HEK293T (cell line): Measurements from ENCODE around the gene TCOF1.

Experiments
- CTCF ChIA-PET: fragments of 350-600 bp; formaldehyde crosslinking; extraction: SDS; loops from one replicate; lab custom pipeline; 2021; ENCODE audit warnings: antibody characterized with exemption, inconsistent platforms; lab: Yijun Ruan, JAX
- POLR2A ChIA-PET: fragments of 350-600 bp; formaldehyde crosslinking; extraction: SDS; loops from one replicate; lab custom pipeline; 2020; ENCODE audit warnings: antibody characterized with exemption, inconsistent platforms; lab: Yijun Ruan, JAX
- DNase-seq: peaks from one replicate; pipeline ENCODE4 v3.0.0; 2012; ENCODE audit warnings: mixed read lengths; ENCODE audit errors: extremely low spot score
- ARNT ChIP-seq: fragments of 450-650 bp; IDR thresholded peaks from 2 replicates; pipeline ENCODE4 v1.6.1; 2017; ENCODE audit warnings: mild to moderate bottlenecking
- BHLHE40 ChIP-seq: fragments of 450-650 bp; IDR thresholded peaks from 2 replicates; pipeline ENCODE4 v1.6.1; 2016; ENCODE audit warnings: mild to moderate bottlenecking, moderate library complexity, borderline replicate concordance
- CTBP1 ChIP-seq: fragments of 450-650 bp; IDR thresholded peaks from 2 replicates; pipeline ENCODE4 v1.6.1; 2016; ENCODE audit warnings: borderline replicate concordance
- ELF4 ChIP-seq: fragments of 450-650 bp; IDR thresholded peaks from 2 replicates; pipeline ENCODE4 v1.6.1; 2017; ENCODE audit warnings: antibody characterized with exemption
- FOXA1 ChIP-seq: fragments of 450-650 bp; IDR thresholded peaks from 2 replicates; pipeline ENCODE4 v1.6.1; 2016; ENCODE audit warnings: mild to moderate bottlenecking
- FOXK2 ChIP-seq: fragments of 450-650 bp; IDR thresholded peaks from 2 replicates; pipeline ENCODE4 v1.6.1; 2016; ENCODE audit warnings: mild to moderate bottlenecking
- FOXM1 ChIP-seq: fragments of 450-650 bp; IDR thresholded peaks from 2 replicates; pipeline ENCODE4 v1.6.1; 2017; ENCODE audit warnings: mild to moderate bottlenecking, borderline replicate concordance
- HDGF ChIP-seq: fragments of 450-650 bp; IDR thresholded peaks from 2 replicates; pipeline ENCODE4 v1.6.1; 2017; ENCODE audit warnings: antibody characterized with exemption, borderline replicate concordance
- L3MBTL2 ChIP-seq: fragments of 450-650 bp; conservative IDR thresholded peaks from 2 replicates; pipeline ENCODE4 v1.6.1; 2016; ENCODE audit warnings: mild to moderate bottlenecking
- LEF1 ChIP-seq: fragments of 450-650 bp; IDR thresholded peaks from 2 replicates; pipeline ENCODE4 v1.6.1; 2017; ENCODE audit warnings: mild to moderate bottlenecking, borderline replicate concordance
- NFRKB ChIP-seq: fragments of 450-650 bp; IDR thresholded peaks from 2 replicates; pipeline ENCODE4 v1.6.1; 2016; ENCODE audit warnings: mild to moderate bottlenecking, moderate library complexity
- SP1 ChIP-seq: fragments of 450-650 bp; IDR thresholded peaks from 2 replicates; pipeline ENCODE4 v1.6.1; 2017
- SUZ12 ChIP-seq: fragments of 450-650 bp; IDR thresholded peaks from 2 replicates; pipeline ENCODE4 v1.6.1; 2016; ENCODE audit warnings: mild to moderate bottlenecking
- TARDBP ChIP-seq: fragments of 450-650 bp; IDR thresholded peaks from 2 replicates; pipeline ENCODE4 v1.6.1; 2016
- ZNF384 ChIP-seq: fragments of 450-650 bp; IDR thresholded peaks from 2 replicates; pipeline ENCODE4 v1.6.1; 2016
- TF ChIP-seq, protein P1 (sequence below): fragments of 450-650 bp; IDR thresholded peaks from 2 replicates; pipeline ENCODE4 v1.6.1; 2016

Gene TCOF1

DNA sequence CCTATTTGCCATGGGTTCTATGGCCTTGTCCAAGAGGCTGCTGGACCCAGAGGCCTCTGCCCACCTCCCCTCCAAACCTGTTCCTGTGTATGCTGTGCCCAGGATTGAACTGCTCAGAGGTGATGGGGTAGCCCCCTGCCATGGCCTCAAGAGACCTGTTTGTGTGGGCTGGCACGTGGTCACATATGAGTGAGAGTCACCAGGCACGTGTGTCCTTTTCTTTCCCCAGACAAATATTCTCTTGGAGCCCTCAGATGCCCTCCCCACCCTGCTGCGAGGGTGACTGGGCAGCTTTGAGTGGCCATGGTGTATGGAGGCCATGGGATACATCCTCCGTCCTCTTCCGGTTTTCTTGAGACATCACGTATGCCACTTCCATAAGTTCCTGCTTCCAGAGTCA is 10.9 kb upstream of the TCOF1 start:
- no peak for TF ChIP-seq FOXM1
- no peak for TF ChIP-seq CTBP1
- TF ChIP-seq ELF4: no peak
- TF ChIP-seq ZNF384: no peak
- no peak for TF ChIP-seq SP1
- no peak for TF ChIP-seq HDGF
- no peak for TF ChIP-seq L3MBTL2
- TF ChIP-seq, protein P1, sequence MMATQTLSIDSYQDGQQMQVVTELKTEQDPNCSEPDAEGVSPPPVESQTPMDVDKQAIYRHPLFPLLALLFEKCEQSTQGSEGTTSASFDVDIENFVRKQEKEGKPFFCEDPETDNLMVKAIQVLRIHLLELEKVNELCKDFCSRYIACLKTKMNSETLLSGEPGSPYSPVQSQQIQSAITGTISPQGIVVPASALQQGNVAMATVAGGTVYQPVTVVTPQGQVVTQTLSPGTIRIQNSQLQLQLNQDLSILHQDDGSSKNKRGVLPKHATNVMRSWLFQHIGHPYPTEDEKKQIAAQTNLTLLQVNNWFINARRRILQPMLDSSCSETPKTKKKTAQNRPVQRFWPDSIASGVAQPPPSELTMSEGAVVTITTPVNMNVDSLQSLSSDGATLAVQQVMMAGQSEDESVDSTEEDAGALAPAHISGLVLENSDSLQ: no peak
- TF ChIP-seq TARDBP: no peak
- no peak for TF ChIP-seq LEF1
- no peak for TF ChIP-seq SUZ12
- no peak for TF ChIP-seq FOXA1
- no peak for TF ChIP-seq NFRKB
- TF ChIP-seq BHLHE40: no peak
- no peak for TF ChIP-seq ARNT
- TF ChIP-seq FOXK2: no peak
- CTCF ChIA-PET: interaction anchor here (0.6 kb wide), 1 partner anchor 185 kb away, joined by 4 read pairs; no protein-coding TSS in a partner anchor
- POLR2A ChIA-PET: interaction anchor here (1.6 kb wide), 1 partner anchor 10 kb away, joined by 7 read pairs; no protein-coding TSS in a partner anchor
- no peak for DNase-seq

DNA sequence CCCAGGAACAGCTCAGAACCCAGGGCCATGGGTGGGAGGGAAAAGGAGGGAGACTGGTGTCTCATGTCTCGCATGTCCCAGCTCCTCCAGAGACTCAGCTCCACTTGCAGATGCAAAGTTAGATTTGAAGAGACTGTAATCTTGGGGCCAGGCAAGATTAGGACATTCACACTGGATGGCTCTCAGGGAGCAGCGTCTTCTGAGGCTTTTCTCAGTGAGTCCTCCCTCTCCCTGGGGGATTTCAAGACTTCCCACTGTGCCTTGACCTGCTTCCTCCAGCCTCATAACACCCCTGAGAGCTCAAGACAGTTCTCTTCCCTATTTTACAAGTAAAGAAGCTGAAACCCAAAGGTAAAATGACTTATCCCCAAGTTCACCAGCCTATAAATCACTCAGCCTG is 10.5 kb upstream of the TCOF1 start:
- ChIA-PET CTCF (interaction anchor here (0.6 kb wide), 1 partner anchor 185 kb away, joined by 4 read pairs; no protein-coding TSS in a partner anchor), POLR2A (interaction anchor here (1.6 kb wide), 1 partner anchor 10 kb away, joined by 7 read pairs; no protein-coding TSS in a partner anchor)
- TF ChIP-seq FOXM1 (no peak), CTBP1 (no peak), NFRKB (no peak), ZNF384 (no peak), FOXK2 (no peak), FOXA1 (no peak), BHLHE40 (no peak), L3MBTL2 (no peak)
- TF ChIP-seq, protein P1: no peak
- no peak for DNase-seq

DNA sequence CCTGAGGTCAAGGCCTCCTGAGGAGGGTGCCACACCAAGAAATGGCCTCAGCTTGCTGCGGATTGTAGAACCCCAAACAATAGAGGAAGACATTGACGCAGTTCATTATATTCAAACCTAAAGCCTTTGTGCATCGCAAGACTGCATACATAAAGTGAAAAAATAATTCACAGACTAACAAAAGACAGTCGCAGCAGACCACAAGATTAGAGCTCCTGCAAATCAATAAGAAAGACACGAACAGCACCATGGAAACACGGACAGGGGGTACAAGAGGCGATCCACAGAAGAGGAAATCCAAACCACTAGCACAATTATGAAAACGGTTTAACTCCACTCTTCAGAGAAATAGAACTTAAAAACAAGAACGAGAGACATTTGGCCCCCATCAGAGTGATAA is 10.0 kb upstream of the TCOF1 start:
- POLR2A ChIA-PET: interaction anchor here (1.6 kb wide), 1 partner anchor 11 kb away, joined by 7 read pairs; no protein-coding TSS in a partner anchor
- no peak for DNase-seq
- TF ChIP-seq L3MBTL2: no peak
- no peak for TF ChIP-seq ELF4
- TF ChIP-seq CTBP1: no peak
- TF ChIP-seq FOXA1: no peak
- CTCF ChIA-PET: no interaction called here

DNA sequence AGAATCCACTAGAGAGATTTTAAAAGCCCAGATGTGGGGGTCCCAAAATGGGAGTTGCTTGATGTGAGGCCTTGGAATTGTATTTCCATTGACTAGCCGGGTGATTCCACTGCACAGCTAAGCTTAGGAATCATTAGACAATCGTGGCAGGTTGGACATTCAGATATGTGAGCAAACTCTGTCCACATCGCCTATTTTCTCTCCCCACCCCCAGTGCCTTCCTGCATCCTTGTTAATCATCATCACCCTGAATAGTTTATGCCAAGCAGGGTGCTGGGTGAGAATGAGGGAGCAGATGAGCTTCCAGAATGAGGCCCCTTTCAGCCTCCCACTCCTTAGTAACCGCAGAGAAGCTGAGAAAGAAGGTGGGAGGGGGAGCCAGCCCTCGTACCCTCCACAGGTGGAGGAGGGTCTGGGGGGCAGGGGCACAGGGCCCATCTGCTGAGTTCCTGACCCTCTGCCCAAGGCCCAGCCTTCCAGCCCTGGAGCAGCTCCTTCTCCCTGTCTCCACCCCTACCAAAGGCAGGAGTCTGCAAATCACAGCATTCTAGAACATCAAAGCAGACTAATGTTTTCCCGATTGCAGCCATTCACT is 7.7 kb upstream of the TCOF1 start:
- no peak for TF ChIP-seq SUZ12
- TF ChIP-seq, protein P1: no peak
- TF ChIP-seq SP1: no peak
- no peak for TF ChIP-seq HDGF
- no peak for TF ChIP-seq LEF1
- no peak for TF ChIP-seq NFRKB
- no peak for TF ChIP-seq L3MBTL2
- TF ChIP-seq FOXA1: no peak
- TF ChIP-seq ARNT: no peak
- no peak for TF ChIP-seq BHLHE40
- TF ChIP-seq FOXK2: no peak
- TF ChIP-seq TARDBP: no peak
- no peak for TF ChIP-seq ELF4
- no peak for TF ChIP-seq ZNF384
- TF ChIP-seq CTBP1: no peak
- ChIA-PET POLR2A (no interaction called here), CTCF (interaction anchor here (1.0 to 4.0 kb wide), 6 partner anchors 11 to 104 kb away, joined by 3 to 38 read pairs (median 4); no protein-coding TSS in a partner anchor)
- no peak for DNase-seq

DNA sequence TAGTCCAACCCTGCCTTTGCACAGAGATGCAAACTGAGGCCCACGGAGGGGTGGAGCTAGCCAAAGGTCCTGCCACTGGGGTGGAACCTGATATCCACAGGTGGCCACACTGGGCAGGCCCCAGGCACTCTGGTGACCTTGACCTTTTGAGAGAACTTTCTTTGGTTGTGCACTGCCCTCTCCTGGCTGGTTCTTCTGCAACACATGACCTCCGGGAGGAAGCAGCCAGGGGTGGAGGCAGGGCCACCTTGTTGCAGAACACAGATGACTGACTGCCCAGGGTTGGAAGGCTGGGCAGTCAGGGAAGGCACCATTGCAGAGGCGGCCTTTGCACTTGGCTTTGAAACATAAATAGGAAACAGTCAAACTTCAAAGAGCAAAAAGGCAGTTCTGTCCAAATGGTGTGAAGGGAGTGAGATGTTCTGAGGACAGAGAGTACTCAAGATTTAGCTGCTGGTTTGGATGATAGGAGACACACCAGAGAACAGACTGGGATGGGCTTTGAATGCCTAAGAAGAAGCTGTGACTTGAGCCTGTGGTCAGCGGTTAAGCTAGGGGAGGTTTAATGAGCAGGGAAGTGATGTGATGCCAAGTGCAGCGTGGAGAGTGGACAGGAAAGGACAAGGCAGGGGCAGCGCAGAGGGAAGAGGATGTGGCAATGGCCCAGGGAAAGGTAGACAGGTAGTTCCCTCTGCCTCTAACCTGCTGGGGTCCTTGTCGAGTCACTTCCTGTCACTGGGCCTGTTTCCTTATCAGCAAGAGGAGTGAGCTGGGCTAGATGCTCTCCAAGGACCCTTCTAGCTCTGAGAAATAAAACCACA is 6.8 kb upstream of the TCOF1 start:
- ChIA-PET CTCF (interaction anchor here (0.5 to 4.0 kb wide), 13 partner anchors 11 to 221 kb away, joined by 3 to 38 read pairs (median 3); no protein-coding TSS in a partner anchor), POLR2A (no interaction called here)
- TF ChIP-seq FOXA1 (no peak), ELF4 (no peak)
- TF ChIP-seq, protein P1: peak; percentile 56
- DNase-seq: peak; percentile 74
